ENCODE data around the gene DSP.

DNA sequence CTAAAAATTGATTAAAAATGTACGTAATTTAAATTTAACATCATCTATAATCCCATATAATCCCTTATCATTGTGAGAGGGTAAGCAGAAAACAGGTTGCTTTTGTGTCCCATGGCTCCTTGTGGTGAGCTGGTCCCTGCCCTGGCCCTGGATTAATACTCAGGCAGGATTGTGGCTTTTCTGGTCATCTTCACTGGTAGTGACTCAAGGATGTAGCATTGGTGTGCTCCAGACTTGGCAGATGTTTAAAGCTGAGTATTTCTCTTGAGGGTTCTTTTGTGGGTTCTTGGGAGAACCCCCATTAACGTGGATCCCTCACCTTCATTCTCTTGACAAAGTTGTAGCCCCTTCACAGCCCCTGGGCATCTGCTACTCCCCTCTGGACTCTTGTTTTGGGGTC lies 87.8 kb downstream of the DSP start:
- TF ChIP-seq MTA3 (CRISPR knock-in tag; IDR thresholded peaks at IDR 0.05), result no peak
- TF ChIP-seq, protein P1, sequence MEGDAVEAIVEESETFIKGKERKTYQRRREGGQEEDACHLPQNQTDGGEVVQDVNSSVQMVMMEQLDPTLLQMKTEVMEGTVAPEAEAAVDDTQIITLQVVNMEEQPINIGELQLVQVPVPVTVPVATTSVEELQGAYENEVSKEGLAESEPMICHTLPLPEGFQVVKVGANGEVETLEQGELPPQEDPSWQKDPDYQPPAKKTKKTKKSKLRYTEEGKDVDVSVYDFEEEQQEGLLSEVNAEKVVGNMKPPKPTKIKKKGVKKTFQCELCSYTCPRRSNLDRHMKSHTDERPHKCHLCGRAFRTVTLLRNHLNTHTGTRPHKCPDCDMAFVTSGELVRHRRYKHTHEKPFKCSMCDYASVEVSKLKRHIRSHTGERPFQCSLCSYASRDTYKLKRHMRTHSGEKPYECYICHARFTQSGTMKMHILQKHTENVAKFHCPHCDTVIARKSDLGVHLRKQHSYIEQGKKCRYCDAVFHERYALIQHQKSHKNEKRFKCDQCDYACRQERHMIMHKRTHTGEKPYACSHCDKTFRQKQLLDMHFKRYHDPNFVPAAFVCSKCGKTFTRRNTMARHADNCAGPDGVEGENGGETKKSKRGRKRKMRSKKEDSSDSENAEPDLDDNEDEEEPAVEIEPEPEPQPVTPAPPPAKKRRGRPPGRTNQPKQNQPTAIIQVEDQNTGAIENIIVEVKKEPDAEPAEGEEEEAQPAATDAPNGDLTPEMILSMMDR (CRISPR knock-in tag; IDR thresholded peaks at IDR 0.05), result no peak
- no peak for TF ChIP-seq RORA (CRISPR knock-in tag; IDR thresholded peaks at IDR 0.05)
- no peak for TF ChIP-seq ZNF766 (CRISPR knock-in tag; IDR thresholded peaks at IDR 0.05; ENCODE audit: borderline replicate concordance)
- no peak for TF ChIP-seq REST (IDR thresholded peaks at IDR 0.05; ENCODE audit: borderline replicate concordance in 1 of 2, low read depth in 1 of 2, low read length in 2 of 2)
- TF ChIP-seq JUN (CRISPR knock-in tag; IDR thresholded peaks at IDR 0.05), result no peak
- TF ChIP-seq, protein P2, sequence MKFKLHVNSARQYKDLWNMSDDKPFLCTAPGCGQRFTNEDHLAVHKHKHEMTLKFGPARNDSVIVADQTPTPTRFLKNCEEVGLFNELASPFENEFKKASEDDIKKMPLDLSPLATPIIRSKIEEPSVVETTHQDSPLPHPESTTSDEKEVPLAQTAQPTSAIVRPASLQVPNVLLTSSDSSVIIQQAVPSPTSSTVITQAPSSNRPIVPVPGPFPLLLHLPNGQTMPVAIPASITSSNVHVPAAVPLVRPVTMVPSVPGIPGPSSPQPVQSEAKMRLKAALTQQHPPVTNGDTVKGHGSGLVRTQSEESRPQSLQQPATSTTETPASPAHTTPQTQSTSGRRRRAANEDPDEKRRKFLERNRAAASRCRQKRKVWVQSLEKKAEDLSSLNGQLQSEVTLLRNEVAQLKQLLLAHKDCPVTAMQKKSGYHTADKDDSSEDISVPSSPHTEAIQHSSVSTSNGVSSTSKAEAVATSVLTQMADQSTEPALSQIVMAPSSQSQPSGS (CRISPR knock-in tag; IDR thresholded peaks at IDR 0.05), result no peak
- TF ChIP-seq SMAD3 (CRISPR knock-in tag; IDR thresholded peaks at IDR 0.05), result no peak
- no peak for TF ChIP-seq ZBTB26 (CRISPR knock-in tag; IDR thresholded peaks at IDR 0.05; ENCODE audit: borderline replicate concordance)
- no peak for TF ChIP-seq HINFP (CRISPR knock-in tag; IDR thresholded peaks at IDR 0.05; ENCODE audit: low read depth)
- no peak for TF ChIP-seq ZNF639 (CRISPR knock-in tag; conservative IDR thresholded peaks at IDR 0.05)
